Brain microvascular endothelial cell (primary cell): Measurements from ENCODE around the gene PTPRT.

Experiments
- DNase-seq: peaks from one replicate; pipeline ENCODE4 v3.0.0-alpha.2; 2020
- H3K27ac ChIP-seq: fragments of 250-450 bp; sonication (Bioruptor Pico); 2 replicates; pipeline ENCODE4 v1.5.1; 2020; ENCODE audit warnings: mild to moderate bottlenecking, moderate library complexity
- H3K27me3 ChIP-seq: fragments of 250-450 bp; sonication (Bioruptor Pico); replicated peaks from 2 replicates; pipeline ENCODE4 v1.5.1; 2020; ENCODE audit warnings: mild to moderate bottlenecking
- H3K36me3 ChIP-seq: fragments of 250-450 bp; sonication (Bioruptor Pico); replicated peaks from 2 replicates; pipeline ENCODE4 v1.5.1; 2020; ENCODE audit warnings: mild to moderate bottlenecking
- H3K4me3 ChIP-seq: 2 replicates; pipeline ENCODE4 v1.5.1; 2011; ENCODE audit warnings: low read depth, mild to moderate bottlenecking, control low read depth, low read length, moderate library complexity
- in situ Hi-C: cut with HindIII; loops from 2 replicates; pipeline ENCODE4 v1.10.0; 2017; ENCODE audit warnings: low sequenced_read_pairs, low pct_ligation_motif_present
- TF ChIP-seq, protein P1 (sequence below): IDR thresholded peaks from 2 replicates; pipeline ENCODE4 v1.5.1; 2011; ENCODE audit warnings: low read depth, mild to moderate bottlenecking, moderate library complexity, low read length, control low read depth, inconsistent platforms; ENCODE audit errors: missing control alignments

The PTPRT gene

DNA sequence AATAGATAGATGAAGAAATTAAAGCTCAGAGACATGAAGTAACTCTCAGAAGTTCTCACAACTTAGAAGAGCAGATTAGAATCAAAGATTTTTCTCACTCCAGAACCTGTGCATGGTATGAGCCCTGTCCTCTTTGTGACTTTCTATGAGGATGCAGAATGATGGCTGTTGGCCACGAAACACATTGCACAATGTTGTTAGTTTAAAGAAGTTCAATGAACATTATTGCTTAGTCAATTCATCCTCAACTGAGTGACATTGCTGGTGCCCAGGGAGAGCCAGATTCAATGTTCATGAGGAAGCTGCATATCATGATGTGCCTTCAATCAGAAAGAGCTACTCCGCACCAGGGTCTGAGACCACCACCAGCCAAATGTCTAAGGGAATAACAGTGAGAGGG, 633.1 kb downstream of the PTPRT start:
- H3K27ac ChIP-seq: no peak overlapping the region
- TF ChIP-seq, protein P1, sequence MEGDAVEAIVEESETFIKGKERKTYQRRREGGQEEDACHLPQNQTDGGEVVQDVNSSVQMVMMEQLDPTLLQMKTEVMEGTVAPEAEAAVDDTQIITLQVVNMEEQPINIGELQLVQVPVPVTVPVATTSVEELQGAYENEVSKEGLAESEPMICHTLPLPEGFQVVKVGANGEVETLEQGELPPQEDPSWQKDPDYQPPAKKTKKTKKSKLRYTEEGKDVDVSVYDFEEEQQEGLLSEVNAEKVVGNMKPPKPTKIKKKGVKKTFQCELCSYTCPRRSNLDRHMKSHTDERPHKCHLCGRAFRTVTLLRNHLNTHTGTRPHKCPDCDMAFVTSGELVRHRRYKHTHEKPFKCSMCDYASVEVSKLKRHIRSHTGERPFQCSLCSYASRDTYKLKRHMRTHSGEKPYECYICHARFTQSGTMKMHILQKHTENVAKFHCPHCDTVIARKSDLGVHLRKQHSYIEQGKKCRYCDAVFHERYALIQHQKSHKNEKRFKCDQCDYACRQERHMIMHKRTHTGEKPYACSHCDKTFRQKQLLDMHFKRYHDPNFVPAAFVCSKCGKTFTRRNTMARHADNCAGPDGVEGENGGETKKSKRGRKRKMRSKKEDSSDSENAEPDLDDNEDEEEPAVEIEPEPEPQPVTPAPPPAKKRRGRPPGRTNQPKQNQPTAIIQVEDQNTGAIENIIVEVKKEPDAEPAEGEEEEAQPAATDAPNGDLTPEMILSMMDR: no peak
- no peak for DNase-seq
- in situ Hi-C loops: no loop called here
- no peaks in the 10 kb centered on the region for H3K27me3 ChIP-seq
- H3K36me3 ChIP-seq: no peaks in the 10 kb centered on the region
- H3K4me3 ChIP-seq: no peak overlapping the region

DNA sequence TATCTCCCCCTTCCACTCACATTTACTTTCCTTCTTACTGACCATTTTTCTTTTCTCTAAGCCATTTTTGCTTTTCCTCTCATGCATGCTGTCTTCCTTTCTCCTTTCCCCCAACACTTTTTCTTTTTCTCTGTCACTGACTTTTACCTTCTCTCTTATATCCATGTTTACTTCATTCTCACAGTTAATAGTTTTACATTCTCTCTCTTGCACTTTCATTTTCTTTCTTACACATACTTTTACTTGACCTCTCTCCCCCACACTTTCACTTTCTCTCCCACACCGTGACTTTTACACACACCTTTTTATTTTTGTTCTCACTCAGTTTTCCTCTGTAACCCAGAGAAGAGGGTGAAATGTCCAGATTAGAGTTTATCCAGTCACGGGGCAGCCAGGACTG, 636.3 kb downstream of the PTPRT start:
- Histone ChIP-seq H3K27ac (no peak overlapping the region), H3K36me3 (no peaks in the 10 kb centered on the region), H3K4me3 (no peak overlapping the region), H3K27me3 (no peaks in the 10 kb centered on the region)
- TF ChIP-seq, protein P1: no peak
- no peak for DNase-seq
- in situ Hi-C loops: no loop called here

DNA sequence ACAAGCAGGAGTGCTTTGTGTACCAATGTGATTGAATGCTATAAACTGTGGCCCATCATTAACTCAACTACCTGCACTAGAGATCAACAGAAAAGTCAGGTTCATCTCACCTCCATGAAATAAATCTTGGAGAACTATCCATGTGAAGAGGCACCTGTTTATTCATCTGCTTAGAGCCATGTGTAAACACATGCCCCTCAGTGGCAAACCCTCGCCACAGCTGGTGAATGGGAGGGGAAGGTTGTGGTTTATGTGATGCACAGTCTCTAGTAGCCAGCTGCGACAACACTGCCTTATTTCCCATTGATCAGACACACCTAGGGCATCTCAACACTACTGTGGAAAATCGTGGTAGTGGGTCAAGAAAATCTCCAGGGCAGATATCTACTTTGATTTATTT, 640.2 kb downstream of the PTPRT start:
- Histone ChIP-seq H3K27ac (no peak overlapping the region), H3K4me3 (no peak overlapping the region), H3K27me3 (no peaks in the 10 kb centered on the region), H3K36me3 (no peaks in the 10 kb centered on the region)
- in situ Hi-C loops: no loop called here
- TF ChIP-seq, protein P1: no peak
- DNase-seq: no peak

DNA sequence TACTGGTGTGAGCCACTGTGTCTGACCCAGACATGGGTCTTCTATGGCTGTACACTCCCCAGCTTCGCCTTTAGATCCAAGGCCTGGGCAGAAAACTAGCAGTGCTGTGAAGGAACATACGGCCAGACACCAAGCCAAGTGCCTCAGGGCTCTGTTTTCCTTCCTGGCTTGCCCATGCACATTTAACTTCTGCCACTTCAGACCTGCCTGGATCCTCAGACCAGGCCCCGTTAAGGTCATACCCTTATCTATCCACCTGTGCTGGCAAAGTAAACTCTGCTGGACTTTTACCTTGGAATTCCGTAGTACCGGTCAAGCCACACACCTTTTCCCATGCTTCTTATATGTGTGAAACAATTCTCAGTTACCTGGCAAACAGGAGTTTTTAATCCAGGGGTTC, 644.8 kb downstream of the PTPRT start:
- Histone ChIP-seq H3K27me3 (no peaks in the 10 kb centered on the region), H3K27ac (no peak overlapping the region), H3K36me3 (no peaks in the 10 kb centered on the region), H3K4me3 (no peak overlapping the region)
- in situ Hi-C loops: no loop called here
- DNase-seq: no peak
- TF ChIP-seq, protein P1: no peak

DNA sequence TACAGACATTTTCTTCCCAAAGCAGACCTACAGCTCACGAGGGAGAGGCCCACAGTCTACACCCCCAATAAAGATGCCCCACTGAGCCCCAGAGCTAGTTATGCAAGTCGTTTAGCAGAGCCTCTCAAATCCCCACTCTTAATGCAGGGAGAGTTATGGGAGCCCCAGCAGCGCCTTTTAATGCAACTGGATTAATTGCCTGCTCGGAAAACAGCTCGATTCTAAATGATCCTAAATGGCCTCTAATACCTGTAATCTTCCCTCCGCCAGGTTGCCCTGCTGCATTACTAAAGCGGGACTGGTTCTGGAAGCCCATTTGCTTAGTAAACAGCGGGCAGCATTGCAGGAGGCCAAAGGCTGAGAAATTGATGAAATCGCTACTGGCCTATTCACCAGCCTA, 656.9 kb downstream of the PTPRT start:
- Histone ChIP-seq H3K27ac (no peak overlapping the region), H3K27me3 (no peaks in the 10 kb centered on the region), H3K4me3 (no peak overlapping the region), H3K36me3 (no peaks in the 10 kb centered on the region)
- TF ChIP-seq, protein P1: no peak
- in situ Hi-C loops: no loop called here
- no peak for DNase-seq

DNA sequence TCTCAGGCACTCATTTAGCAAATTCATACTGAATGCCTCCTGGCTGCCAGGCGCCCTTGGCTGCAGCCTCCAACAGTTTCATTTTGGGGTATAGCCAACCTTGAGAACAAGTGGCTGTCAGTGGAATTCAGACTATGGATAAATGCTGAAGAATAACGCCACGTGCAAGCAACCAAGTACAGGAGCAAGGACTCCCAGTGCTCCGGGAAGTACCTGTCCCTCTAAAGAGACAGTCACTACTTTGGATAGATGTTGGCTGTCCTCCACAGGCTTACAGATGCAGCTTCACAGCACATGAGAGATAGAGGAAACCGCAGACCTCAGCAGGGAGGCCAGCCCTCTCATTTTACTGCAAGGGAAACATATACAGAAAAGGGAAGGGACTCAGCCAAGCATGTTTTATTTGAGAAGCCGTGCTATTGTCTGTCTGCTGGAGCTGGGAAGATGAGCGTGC, 658.2 kb downstream of the PTPRT start:
- DNase-seq: no peak
- Histone ChIP-seq H3K4me3 (no peak overlapping the region), H3K36me3 (no peaks in the 10 kb centered on the region), H3K27me3 (no peaks in the 10 kb centered on the region), H3K27ac (no peak overlapping the region)
- in situ Hi-C loops: no loop called here
- TF ChIP-seq, protein P1: no peak
